Measurements from ENCODE around the gene UBR3.

UBR3 gene

DNA sequence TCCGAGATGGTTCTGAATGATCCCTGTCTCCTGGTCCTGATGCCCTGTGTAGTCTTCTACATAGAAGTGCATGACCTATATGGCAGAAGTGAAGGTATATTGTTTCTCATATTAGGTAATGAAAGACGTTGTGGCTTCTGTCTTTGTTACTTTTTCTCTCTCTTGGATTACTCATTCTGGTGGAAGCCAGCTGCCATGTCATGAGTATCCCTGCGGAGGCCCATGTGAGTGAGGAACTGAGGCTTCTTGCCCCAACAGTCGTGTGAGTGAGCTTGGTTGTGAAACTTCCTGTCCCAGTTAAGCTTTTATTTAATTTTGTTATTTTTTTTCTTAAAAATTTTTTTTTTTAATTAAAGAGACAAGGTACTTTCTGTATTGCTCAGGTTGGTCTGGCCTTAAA, 134.7 kb downstream of the UBR3 start:
- DNase-seq (ENCODE audit: insufficient read length, low spot score) (no peak), FAIRE-seq (no peak)
- TF ChIP-seq, protein P1, sequence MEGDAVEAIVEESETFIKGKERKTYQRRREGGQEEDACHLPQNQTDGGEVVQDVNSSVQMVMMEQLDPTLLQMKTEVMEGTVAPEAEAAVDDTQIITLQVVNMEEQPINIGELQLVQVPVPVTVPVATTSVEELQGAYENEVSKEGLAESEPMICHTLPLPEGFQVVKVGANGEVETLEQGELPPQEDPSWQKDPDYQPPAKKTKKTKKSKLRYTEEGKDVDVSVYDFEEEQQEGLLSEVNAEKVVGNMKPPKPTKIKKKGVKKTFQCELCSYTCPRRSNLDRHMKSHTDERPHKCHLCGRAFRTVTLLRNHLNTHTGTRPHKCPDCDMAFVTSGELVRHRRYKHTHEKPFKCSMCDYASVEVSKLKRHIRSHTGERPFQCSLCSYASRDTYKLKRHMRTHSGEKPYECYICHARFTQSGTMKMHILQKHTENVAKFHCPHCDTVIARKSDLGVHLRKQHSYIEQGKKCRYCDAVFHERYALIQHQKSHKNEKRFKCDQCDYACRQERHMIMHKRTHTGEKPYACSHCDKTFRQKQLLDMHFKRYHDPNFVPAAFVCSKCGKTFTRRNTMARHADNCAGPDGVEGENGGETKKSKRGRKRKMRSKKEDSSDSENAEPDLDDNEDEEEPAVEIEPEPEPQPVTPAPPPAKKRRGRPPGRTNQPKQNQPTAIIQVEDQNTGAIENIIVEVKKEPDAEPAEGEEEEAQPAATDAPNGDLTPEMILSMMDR (IDR thresholded peaks at IDR 0.05; ENCODE audit: insufficient read depth, missing control alignments): no peak

DNA sequence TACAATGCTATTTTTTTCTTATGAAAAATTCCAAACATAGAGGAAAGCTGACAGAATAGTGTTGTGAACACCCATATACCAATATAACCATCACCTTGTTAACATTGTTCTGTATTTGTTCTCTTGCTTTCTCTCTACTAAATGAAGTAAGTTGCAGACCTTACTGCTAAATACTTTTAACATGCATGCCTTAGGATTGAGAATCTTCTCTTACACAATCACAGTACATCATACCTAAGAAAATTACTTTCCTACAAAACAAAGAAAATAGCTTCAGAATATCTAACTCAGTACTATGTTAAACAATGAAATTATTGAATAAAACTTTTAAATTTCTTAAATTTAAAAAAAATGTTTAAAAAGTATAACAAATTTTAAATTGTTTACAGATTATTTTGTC, 136.5 kb downstream of the UBR3 start:
- TF ChIP-seq, protein P1 (IDR thresholded peaks at IDR 0.05; ENCODE audit: insufficient read depth, missing control alignments): no peak
- FAIRE-seq (peak; percentile 46), DNase-seq (ENCODE audit: insufficient read length, low spot score) (no peak)

DNA sequence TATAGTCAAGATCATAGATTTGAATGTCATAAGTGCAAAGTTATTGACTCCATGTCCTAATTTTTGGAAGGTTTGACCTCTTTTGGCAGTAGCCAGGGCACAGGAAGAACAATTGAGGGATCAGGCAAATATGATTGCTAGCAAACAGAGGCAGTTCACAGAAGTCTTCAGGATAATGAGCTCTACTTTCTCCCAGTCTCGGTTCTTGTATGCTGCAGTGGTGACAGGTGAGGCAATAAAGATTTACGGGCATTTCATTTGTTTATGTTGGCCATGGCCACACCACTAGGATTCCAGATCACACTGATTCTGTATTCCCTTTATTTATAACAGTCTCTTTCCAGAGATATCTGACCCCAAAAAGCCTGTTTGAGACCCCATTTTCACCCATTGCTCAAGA, 137.5 kb downstream of the UBR3 start:
- no peak for FAIRE-seq
- no peak for DNase-seq (ENCODE audit: insufficient read length, low spot score)

DNA sequence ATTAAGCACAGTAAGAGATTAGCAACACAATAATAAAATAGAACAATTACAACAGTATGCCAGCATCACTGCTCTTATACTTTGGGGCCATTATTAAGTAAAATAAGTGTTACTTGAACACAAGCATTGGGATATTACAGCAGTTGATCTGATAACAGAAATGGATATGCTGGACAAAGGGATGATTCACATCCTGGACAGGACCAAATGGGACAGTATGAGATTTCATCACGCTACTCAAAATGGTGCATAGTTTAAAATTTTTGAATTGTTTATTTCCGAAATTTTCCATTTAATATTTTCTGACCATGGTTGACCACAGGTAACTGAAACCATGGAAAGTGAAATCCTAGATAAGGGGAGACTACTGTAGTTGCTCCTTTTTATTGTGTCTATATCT, 138.2 kb downstream of the UBR3 start:
- TF ChIP-seq, protein P1 (IDR thresholded peaks at IDR 0.05; ENCODE audit: insufficient read depth, missing control alignments): no peak
- no peak for FAIRE-seq

More for the DNA sequence above, 137.5 kb downstream of the UBR3 start:
- TF ChIP-seq, protein P1 (IDR thresholded peaks at IDR 0.05; ENCODE audit: insufficient read depth, missing control alignments): no peak

DNA sequence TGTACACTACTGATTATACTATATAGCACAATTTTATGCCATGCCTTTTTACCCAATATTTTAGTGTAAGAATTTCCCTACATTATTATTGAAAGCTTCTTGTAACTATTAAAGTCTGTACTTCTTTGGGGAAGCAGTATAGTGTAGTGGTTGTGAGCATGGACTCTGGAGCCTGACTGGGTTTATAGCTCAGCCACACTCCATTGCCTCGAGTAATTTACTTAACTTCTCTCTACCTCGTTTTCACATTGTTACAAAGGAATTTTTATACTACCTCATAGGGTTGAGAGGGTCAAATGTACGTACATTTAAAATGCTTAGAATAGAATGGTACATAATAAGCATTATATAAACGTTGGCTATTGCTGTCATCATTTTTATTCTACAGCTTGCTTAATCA, 139.2 kb downstream of the UBR3 start:
- no peak for DNase-seq (ENCODE audit: insufficient read length, low spot score)
- no peak for FAIRE-seq
- TF ChIP-seq, protein P1 (IDR thresholded peaks at IDR 0.05; ENCODE audit: insufficient read depth, missing control alignments): no peak

More for the DNA sequence above, 138.2 kb downstream of the UBR3 start:
- DNase-seq (ENCODE audit: insufficient read length, low spot score): no peak

DNA sequence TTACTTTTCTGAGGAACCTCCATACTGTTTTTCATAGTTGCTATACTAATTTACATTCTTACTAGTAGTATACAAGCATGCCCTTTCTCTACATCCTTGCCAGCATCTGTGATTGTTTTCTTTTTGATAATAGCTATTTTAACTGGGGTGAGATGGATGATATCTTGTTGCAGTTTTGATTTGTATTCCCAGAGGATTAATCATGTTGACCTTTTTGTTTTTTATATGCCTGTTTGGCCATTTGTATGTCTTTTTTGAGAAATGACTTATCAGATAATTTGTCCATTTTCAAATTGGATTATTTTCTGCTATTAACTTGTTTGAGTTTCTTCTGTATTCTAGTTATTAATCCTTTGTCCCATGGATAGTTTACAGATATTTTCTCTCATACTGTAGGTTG, 141.5 kb downstream of the UBR3 start:
- TF ChIP-seq, protein P1 (IDR thresholded peaks at IDR 0.05; ENCODE audit: insufficient read depth, missing control alignments): no peak
- FAIRE-seq (peak; percentile 61), DNase-seq (ENCODE audit: insufficient read length, low spot score) (no peak)

DNA sequence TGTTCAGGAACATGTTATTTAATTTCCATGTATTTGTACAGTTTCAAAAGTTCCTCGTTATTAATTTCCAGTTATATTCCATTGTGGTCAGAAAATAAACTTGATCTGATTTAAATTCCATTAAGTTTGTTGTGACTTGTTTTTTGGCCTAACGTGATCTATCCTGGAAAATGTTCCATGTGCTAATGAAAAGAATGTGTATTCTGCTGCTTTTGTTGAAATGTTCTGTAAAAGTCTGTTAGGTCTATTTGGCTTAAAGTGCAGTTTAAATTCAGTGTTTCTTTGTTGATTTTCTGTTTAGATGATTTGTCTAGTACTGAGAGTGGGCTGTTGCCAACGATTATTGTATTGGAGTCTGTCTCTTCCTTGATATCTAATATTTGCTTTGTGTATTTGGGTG, 148.0 kb downstream of the UBR3 start:
- FAIRE-seq (no peak), DNase-seq (ENCODE audit: insufficient read length, low spot score) (no peak)
- TF ChIP-seq, protein P1 (IDR thresholded peaks at IDR 0.05; ENCODE audit: insufficient read depth, missing control alignments): no peak

Measured in D721Med (cell line).